IMR-90 (cell line): ENCODE measurements around the gene KLF11.

Experiments
- CHD1 ChIP-seq: IDR thresholded peaks from 2 replicates; pipeline ENCODE4 v1.6.1; 2012; ENCODE audit warnings: low read depth, low read length, improper control_type of control experiment
- CTCF ChIP-seq: conservative IDR thresholded peaks from 2 replicates; pipeline ENCODE4 v1.5.1; 2012; ENCODE audit warnings: mild to moderate bottlenecking, low read depth, low read length, improper control_type of control experiment
- MXI1 ChIP-seq: IDR thresholded peaks from 2 replicates; pipeline ENCODE4 v1.6.1; 2012; ENCODE audit warnings: low read depth, mild to moderate bottlenecking, low read length, moderate library complexity, borderline replicate concordance
- POLR2A ChIP-seq: IDR thresholded peaks from 2 replicates; pipeline ENCODE4 v1.6.1; 2012; ENCODE audit warnings: mild to moderate bottlenecking, low read depth, low read length
- RAD21 ChIP-seq: IDR thresholded peaks from 2 replicates; pipeline ENCODE4 v1.6.1; 2012; ENCODE audit warnings: low read length, improper control_type of control experiment
- USF2 ChIP-seq: fragments of 150-350 bp; IDR thresholded peaks from 2 replicates; pipeline ENCODE4 v1.6.1; 2017; ENCODE audit warnings: mild to moderate bottlenecking, antibody characterized with exemption, low read length, low read depth

- TF ChIP-seq CTCF = no peak
- no peak for TF ChIP-seq MXI1
- TF ChIP-seq USF2 = no peak
- no peak for TF ChIP-seq CHD1
- TF ChIP-seq RAD21 = no peak
- TF ChIP-seq POLR2A = no peak
These were observed 24.0 kb downstream of the KLF11 start for GRCh38 chr2:10067330-10067729.
